H1 (cell line): Measurements from ENCODE around the gene GRM7. TPM values are rescaled to one million over a fixed set of nuclear protein-coding genes. Genes with fewer than 3 reads are reported as not detected.

ENCODE experiments used
- SIX5 ChIP-seq: IDR thresholded peaks from 2 replicates; pipeline ENCODE4 v1.6.1; 2011; ENCODE audit warnings: mild to moderate bottlenecking, low read depth, low read length
- USF2 ChIP-seq: IDR thresholded peaks from 2 replicates; pipeline ENCODE4 v1.6.1; 2011; ENCODE audit warnings: low read length, improper control_type of control experiment
- polyA plus RNA-seq, 7 experiments: library from polyadenylated mRNA; depleted of rRNA in 3 of 7; stranded (reverse) in 5 of 7; unstranded in 2 of 7; fragments of >200 nt in 5 of 7; fragments of 200-250 nt in 2 of 7; gene quantifications; 1 replicate in 5 of 7; 2 replicates in 1 of 7; 4 replicates in 1 of 7; pipeline versions ENCODE4 v1.2.1 to v1.2.3, GENCODE V29; 2011 to 2013; ENCODE audit warnings: missing spikeins in 2 of 7, mixed read lengths in 2 of 7
- total RNA-seq: library from RNA; stranded (reverse); fragmentation: NEBNext Ultra II Directional; extraction: Animal tissue kit (Norgen Biotek cat#: 25700); gene quantifications from 2 replicates; pipeline ENCODE4 v1.2.1, GENCODE V29; 2021

GRM7 gene
- total and polyA plus RNA-seq, 2 of the 8 experiments (the other 6 are each of a cell fraction or from before 2014, with no cell fraction given): 0.17 to 0.24 TPM

GRCh38 chr3:7484636-7485035, 623.7 kb downstream of the GRM7 start (continued):
- TF ChIP-seq USF2: no peak
- no peak for TF ChIP-seq SIX5
- TF ChIP-seq, all 59 proteins: peak for 0
